ENCODE measurements around the gene FAM114A2. TPM values are rescaled to one million over a fixed set of nuclear protein-coding genes. Genes with fewer than 3 reads are reported as not detected.

The FAM114A2 gene
- 11.1 and 12.4 TPM in 2 replicates for polyA plus RNA-seq

DNA sequence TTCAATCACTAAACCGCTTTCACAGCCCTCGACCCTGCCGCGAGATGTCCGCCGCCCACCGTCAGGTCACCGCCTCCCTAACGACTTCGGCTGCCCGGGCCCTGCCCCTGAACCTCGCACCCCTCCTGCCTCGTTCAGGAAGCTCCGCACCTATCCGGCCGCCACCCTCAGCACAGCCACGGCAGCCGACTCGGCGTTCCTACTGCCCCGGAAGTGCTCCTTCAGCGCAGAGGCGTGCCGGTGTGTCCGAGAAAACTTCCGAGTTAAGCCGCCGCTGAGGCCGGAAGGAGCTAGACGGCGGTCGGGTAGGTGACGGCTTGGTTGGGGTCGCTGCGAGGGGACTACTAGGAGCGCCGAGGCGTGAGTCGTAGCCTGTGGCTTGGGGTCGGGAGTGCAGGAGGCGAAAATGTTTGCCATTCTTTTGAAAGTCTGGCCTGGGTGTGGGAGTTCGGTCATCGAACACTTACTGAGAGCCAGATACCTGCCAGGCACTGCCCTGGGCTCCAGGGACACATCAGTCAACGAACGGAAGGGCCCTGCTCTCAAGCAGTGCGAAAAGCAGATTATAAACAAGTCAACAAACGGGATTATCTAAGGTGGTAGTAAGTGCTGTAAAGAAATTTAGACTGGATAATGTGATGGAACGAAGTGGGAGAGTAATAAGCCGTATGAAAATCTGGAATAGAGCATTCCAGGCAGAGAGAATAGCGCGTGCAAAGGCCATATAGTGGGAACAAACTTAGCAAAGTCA is at the start of gene FAM114A2, which contains the start of gene MFAP3:
TSS of gene FAM114A2 (minus strand) at position 204 of the 751 bp plus-strand sequence. CDS start 3,957 bp downstream, outside the sequence.
TSS of gene MFAP3 (plus strand) at position 261 of the 751 bp plus-strand sequence. CDS start 10,756 bp downstream, outside the sequence.

Other genes with a start within 250 kb of the FAM114A2 start
- gene MFAP3, start 57 bp upstream of the FAM114A2 start, polyA plus RNA-seq: 8.1 and 11.8 TPM in 2 replicates
- gene GALNT10, start 151.8 kb upstream of the FAM114A2 start, polyA plus RNA-seq: 2.2 and 2.8 TPM in 2 replicates